Stimulated activated CD4-positive, alpha-beta T cell treated with anti-CD3 and anti-CD28 coated beads, Interleukin-15, amount 100 ng/mL, for 1 hour (primary cell): ENCODE results near the gene NFILZ.

Source experiments
- DNase-seq, 2 donors: peaks; one replicate each; pipeline ENCODE4 v3.0.0-alpha.2; 2020; ENCODE audit warnings: low read depth in 1 of 2, low spot score in 1 of 2

The NFILZ gene

GRCh38 chr19:8629996-8630683 is at the start of gene NFILZ:
Gene NFILZ, plus strand, starts transcription at chr19:8630633. Its CDS starts 46,133 bp downstream, at chr19:8676766.
- no peak for DNase-seq

GRCh38 chr19:8580710-8581281 is 49.6 kb upstream of the NFILZ start:
- DNase-seq = peak; percentile 72

- DNase-seq = no peak
Measured at GRCh38 chr19:8584965-8585893, 45.2 kb upstream of the NFILZ start.

GRCh38 chr19:8585894-8586750 is 44.3 kb upstream of the NFILZ start:
- DNase-seq = peak in 1 of 2 donors; percentile 40

- DNase-seq = no peak
Measured at GRCh38 chr19:8589177-8589714, 41.2 kb upstream of the NFILZ start.

GRCh38 chr19:8592231-8593009 is 38.0 kb upstream of the NFILZ start:
- peak; percentile 86 to 94 for DNase-seq

- no peak for DNase-seq
Measured at GRCh38 chr19:8593931-8594330, 36.5 kb upstream of the NFILZ start.

- DNase-seq = no peak
Measured at GRCh38 chr19:8595651-8596050, 34.8 kb upstream of the NFILZ start.

GRCh38 chr19:8596168-8596567 is 34.3 kb upstream of the NFILZ start:
- no peak for DNase-seq

GRCh38 chr19:8600064-8600463 is 30.4 kb upstream of the NFILZ start:
- no peak for DNase-seq

GRCh38 chr19:8600816-8601215 is 29.6 kb upstream of the NFILZ start:
- DNase-seq = no peak

GRCh38 chr19:8601796-8602195 is 28.6 kb upstream of the NFILZ start:
- DNase-seq = no peak

GRCh38 chr19:8605514-8605913 is 24.9 kb upstream of the NFILZ start:
- DNase-seq = no peak

- DNase-seq = no peak
Measured at GRCh38 chr19:8607386-8607785, 23.0 kb upstream of the NFILZ start.

GRCh38 chr19:8608941-8609278 is 21.5 kb upstream of the NFILZ start:
- no peak for DNase-seq

GRCh38 chr19:8609279-8610040 is 21.0 kb upstream of the NFILZ start:
- DNase-seq = no peak

- peak; percentile 8 to 18 for DNase-seq
Measured at GRCh38 chr19:8610041-8610935, 20.1 kb upstream of the NFILZ start, which contains the start of gene ADAMTS10. Gene ADAMTS10, minus strand, starts transcription at chr19:8610715. Its CDS starts 5,005 bp downstream, at chr19:8605710.

GRCh38 chr19:8610936-8611300 is 19.5 kb upstream of the NFILZ start:
- no peak for DNase-seq
